GM20000 (cell line): Measurements from ENCODE around the gene NPDC1.

ENCODE experiments used
- DNase-seq: peaks from one replicate; pipeline ENCODE4 v3.0.0; 2012; ENCODE audit warnings: low spot score
- TF ChIP-seq, protein P1 (sequence below): IDR thresholded peaks from 2 replicates; pipeline ENCODE4 v1.5.1; 2012; ENCODE audit warnings: mild to moderate bottlenecking, control low read depth; ENCODE audit errors: extremely low read depth, missing control alignments

The NPDC1 gene, protein sequence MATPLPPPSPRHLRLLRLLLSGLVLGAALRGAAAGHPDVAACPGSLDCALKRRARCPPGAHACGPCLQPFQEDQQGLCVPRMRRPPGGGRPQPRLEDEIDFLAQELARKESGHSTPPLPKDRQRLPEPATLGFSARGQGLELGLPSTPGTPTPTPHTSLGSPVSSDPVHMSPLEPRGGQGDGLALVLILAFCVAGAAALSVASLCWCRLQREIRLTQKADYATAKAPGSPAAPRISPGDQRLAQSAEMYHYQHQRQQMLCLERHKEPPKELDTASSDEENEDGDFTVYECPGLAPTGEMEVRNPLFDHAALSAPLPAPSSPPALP

DNA sequence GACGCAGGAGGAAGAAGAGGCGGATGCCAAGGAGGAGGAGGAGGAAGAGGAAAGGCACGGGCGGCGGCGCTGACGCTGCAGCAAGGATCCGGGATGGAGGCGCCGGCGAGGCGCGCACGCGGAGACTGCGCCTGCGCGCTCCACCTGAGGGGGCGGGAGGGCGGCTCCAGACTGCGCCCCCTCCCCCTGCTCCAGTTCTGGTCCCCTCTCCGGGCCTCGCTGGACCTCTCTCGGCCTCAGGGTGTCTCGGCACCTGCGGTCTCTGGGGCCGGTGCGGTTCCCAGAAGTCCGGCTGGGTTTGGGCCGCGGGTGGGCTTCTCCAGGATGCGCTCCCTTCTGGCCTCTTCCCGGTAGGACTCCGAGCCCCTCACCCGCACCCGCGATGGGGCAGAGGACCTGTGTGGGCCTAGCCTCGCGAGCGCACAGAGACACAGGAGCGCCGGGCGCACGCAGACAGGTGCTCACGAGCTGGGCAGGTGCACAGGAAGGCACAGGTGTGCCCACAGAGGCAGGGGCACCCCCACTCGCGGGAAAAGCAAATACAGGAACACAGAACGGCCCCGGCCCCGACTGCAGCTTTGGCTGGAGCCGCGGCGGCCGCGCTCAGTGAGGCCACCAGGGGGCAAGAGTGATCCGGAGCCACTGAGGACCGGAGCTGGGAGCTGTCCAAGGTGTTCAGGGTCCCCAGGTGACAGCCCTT lies at the start of gene NPDC1:
NPDC1 (minus strand) TSS at position 90 of the 700 bp plus-strand sequence. CDS start 188 bp downstream, outside the sequence.
- TF ChIP-seq, protein P1, sequence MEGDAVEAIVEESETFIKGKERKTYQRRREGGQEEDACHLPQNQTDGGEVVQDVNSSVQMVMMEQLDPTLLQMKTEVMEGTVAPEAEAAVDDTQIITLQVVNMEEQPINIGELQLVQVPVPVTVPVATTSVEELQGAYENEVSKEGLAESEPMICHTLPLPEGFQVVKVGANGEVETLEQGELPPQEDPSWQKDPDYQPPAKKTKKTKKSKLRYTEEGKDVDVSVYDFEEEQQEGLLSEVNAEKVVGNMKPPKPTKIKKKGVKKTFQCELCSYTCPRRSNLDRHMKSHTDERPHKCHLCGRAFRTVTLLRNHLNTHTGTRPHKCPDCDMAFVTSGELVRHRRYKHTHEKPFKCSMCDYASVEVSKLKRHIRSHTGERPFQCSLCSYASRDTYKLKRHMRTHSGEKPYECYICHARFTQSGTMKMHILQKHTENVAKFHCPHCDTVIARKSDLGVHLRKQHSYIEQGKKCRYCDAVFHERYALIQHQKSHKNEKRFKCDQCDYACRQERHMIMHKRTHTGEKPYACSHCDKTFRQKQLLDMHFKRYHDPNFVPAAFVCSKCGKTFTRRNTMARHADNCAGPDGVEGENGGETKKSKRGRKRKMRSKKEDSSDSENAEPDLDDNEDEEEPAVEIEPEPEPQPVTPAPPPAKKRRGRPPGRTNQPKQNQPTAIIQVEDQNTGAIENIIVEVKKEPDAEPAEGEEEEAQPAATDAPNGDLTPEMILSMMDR = peak; percentile 86
- peak; percentile 97 for DNase-seq

DNA sequence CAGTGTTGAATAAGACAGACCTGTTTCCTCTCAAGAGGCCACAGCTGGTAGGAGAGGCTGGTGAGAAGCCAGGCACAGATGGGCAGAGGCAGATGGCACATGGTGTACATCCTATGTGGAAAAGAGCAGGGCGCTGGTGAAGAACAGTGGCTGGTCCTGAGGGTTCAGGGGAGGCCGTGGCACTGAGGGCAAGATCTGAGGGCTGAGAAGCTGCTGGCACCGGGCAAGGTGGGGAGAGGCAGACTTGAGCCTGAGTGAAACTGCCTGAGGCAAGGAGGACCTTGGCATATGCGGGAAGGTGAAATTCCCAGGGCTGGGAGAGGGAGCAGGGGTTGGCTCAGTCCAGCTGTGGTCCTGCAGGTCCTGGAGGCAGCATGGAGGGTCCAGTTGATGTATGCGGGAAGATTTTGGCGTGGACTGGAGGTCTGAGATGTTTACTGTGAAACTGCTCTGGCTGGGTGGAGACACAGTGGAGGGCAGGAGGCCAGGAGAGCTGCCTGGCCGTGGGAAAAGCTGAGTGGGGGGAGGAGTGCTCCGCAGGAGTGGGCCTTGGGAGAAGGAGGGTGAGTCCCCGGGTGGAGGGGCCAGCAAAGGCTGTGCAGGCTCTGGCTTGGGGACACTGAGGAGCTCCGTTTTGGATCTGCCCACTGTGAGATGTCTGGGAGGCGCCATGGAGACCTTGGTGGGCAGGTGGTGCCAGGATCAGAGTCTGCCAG lies 43.4 kb upstream of the NPDC1 start:
- DNase-seq = no peak
- TF ChIP-seq, protein P1 = no peak

DNA sequence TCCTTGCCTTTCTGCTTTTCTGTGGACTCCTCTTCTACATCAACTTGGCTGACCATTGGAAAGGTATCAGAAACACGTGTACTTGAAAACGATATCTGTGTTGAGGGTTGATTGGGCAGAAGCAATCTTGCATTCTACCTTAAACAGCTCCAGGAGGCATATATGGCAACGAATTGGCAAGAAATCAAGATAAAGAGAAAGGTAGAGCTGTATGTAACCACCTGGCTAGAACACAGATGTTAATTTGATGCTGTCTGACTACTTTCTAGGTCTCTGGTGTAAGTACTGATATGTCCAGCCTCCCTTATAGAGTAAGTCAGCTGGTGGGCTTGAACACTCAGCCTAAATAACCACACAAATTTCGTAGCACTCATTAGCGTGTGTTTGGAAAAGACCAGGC lies 42.1 kb upstream of the NPDC1 start:
- TF ChIP-seq, protein P1 = no peak
- no peak for DNase-seq

DNA sequence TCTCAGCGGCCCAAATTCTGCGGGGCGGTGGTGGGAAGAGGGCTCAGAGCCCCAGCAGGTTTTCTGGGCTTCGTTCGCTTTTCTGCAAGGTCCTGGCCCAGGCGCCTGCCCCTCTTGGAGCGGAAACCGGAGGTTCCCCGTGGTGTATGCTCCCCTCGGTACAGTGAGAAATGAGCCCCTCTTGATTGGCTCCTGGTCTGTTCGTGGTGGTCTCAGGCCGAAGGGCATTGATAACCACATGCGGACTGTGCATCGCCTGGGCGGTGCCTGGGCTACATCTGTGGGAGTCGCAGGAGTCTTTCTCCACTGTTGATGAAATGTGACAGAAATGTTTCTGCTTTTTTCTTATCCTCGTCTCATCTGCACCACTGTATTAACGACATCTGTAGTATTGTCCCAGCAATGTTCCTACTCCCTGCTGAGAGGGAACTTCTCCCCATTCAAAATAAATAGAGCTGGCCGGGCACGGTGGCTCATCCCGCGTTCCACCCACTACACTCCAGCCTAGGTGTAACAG lies 41.5 kb upstream of the NPDC1 start:
- no peak for DNase-seq
- TF ChIP-seq, protein P1 = no peak

DNA sequence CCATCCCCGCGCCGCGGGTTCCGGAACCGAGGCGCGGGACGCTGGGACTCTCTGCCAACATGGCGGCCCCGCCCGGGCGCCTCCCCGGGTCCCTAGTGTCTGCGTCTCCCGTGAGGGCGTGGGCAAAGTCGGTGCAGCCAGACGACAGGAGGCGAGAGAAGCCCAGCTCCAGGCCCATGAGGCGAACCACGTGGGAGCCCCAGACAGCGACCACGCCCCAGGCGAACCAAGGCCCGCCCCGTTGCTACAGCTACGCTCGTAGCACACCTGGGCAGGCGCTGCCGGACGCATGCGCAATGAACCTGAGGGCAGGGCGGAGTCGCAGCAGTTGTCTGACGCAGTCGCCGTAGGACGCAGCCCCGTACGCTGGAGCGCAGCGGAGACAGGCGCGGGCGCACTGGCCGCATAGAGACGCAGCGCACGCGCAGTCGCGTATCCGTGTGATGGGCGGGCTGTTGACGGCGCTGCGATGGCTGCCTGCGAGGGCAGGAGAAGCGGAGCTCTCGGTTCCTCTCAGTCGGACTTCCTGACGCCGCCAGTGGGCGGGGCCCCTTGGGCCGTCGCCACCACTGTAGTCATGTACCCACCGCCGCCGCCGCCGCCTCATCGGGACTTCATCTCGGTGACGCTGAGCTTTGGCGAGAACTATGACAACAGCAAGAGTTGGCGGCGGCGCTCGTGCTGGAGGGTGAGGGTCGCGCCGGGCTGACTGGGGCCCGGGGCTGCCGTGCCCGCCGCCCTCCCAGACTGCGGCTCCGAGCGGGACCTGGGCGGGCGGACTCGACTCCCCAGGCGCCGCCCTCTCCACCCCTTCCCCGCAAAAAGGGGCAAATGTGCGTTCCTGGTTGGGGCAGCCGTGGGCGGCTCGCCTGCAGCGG lies 40.8 kb upstream of the NPDC1 start, which contains the start of gene MAN1B1:
MAN1B1 (plus strand) TSS at position 455 of the 878 bp plus-strand sequence; CDS start at position 470, 15 bp downstream.
- TF ChIP-seq, protein P1 = no peak
- DNase-seq = peak; percentile 99

DNA sequence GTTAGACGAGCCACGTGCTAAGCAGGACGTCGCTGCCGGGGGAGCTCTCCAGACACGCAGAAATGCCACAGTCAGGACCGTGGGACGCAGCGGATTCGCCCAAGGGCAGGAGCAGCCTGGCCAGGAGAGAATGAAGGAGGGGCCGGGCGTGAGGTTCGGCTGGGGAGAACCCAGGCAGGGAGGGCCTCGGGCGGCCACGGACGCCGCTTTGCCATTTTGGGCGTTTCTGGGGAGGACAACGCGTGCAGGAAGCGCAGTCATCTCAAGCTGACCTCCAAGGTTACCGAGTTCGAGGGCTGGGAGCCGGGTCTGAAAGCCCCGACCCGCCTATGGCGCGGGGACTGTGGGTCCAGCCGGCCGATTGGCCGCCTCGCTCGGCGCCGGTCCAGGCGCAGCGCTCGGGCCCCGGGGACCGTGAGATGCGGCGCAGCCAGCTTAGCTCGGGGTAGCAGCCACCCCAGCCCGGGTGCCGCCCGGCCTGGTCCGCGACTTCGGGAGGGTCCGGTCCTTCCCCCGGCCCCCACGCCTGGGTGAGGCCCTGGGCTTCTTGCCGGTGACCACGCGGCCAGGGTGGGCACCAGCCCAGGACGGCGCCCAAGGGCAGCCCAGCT lies 40.0 kb upstream of the NPDC1 start:
- TF ChIP-seq, protein P1 = no peak
- DNase-seq = peak; percentile 54
